Measurements from ENCODE around the gene CDKL1.
"Not testable (repeated sequence)": the region's sequence is repeated elsewhere in the genome, so short reads cannot be mapped to it uniquely, and the experiment has no call there.

The CDKL1 gene

DNA sequence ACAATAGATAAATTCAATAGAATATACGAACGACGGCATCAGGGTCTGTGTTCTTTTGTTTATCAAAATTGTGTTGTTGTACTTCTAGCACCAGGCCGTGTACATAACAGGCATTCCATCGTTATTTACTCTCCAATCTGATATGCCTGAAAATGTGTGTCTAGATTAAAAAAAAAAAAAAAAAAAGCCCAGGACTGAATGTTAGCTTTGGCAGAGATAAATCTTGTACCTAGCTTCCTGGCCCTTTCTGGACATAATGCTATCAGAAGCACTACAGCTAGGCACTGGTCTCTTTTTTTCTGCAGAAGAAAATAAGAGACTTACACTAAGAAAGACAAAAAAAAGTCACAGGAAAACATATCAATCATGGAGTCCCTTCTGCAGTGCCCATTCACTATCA is 37.0 kb downstream of the CDKL1 start:
- DNase-seq (ENCODE audit: extremely low read depth in 1 of 2, low read depth in 1 of 2): no peak

GRCh38 chr14:50357753-50358395 is 38.8 kb downstream of the CDKL1 start:
- DNase-seq (ENCODE audit: extremely low read depth in 1 of 2, low read depth in 1 of 2): no peak

- DNase-seq (ENCODE audit: extremely low read depth in 1 of 2, low read depth in 1 of 2): no peak
These were observed 39.6 kb downstream of the CDKL1 start for GRCh38 chr14:50357124-50357523.

GRCh38 chr14:50356283-50356682 is 40.4 kb downstream of the CDKL1 start:
- DNase-seq (ENCODE audit: extremely low read depth in 1 of 2, low read depth in 1 of 2): not testable (repeated sequence)

- no peak for DNase-seq (ENCODE audit: extremely low read depth in 1 of 2, low read depth in 1 of 2)
These were observed 41.0 kb downstream of the CDKL1 start for GRCh38 chr14:50355692-50356091.

GRCh38 chr14:50354527-50354926 is 42.2 kb downstream of the CDKL1 start:
- no peak for DNase-seq (ENCODE audit: extremely low read depth in 1 of 2, low read depth in 1 of 2)

DNA sequence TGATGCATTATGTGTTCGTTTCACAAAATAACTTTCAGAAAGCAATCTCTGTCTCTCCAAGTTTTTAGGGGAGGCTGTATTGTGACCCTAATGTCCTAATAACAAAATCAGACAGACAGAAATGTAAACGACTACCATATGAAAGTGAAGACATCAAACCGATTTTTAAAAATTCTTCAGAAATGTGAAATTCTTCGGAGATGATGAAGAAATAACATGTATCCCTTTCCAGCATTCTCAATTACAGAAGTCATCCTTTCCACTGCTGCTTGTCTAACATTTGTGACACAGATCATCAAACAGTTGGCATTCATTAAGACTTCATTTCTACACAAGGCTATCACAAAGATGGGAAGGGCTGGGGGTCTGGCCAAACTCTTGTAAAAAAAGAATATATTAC is 43.6 kb downstream of the CDKL1 start:
- no peak for DNase-seq (ENCODE audit: extremely low read depth in 1 of 2, low read depth in 1 of 2)

GRCh38 chr14:50352584-50352983 is 44.1 kb downstream of the CDKL1 start:
- no peak for DNase-seq (ENCODE audit: extremely low read depth in 1 of 2, low read depth in 1 of 2)

DNA sequence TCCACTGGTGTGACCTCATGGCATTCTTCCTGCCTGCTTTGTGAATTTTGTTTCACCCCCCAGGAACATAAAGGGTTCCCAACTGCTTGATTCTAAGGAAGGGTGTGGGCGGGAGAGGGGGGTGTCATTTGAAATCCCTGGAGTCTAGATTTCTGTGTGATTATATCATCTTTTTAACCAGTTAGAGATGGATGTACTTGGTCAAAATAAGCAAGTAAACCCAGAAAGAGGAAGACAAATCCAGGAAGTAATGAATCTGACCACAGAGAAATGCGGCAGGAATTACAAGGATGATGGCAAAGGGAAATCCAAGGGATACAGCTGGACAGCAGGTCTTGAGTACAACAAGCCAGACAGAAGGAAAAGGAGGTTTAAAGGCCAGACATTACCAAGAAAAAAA is 45.7 kb downstream of the CDKL1 start:
- DNase-seq (ENCODE audit: extremely low read depth in 1 of 2, low read depth in 1 of 2): no peak

GRCh38 chr14:50348933-50349332 is 47.7 kb downstream of the CDKL1 start:
- DNase-seq (ENCODE audit: extremely low read depth in 1 of 2, low read depth in 1 of 2): no peak

GRCh38 chr14:50347521-50347920 is 49.2 kb downstream of the CDKL1 start:
- DNase-seq (ENCODE audit: extremely low read depth in 1 of 2, low read depth in 1 of 2): no peak

- no peak for DNase-seq (ENCODE audit: extremely low read depth in 1 of 2, low read depth in 1 of 2)
These were observed 50.7 kb downstream of the CDKL1 start for GRCh38 chr14:50345846-50346422.

GRCh38 chr14:50344876-50345563 is 51.7 kb downstream of the CDKL1 start:
- no peak for DNase-seq (ENCODE audit: extremely low read depth in 1 of 2, low read depth in 1 of 2)

- no peak for DNase-seq (ENCODE audit: extremely low read depth in 1 of 2, low read depth in 1 of 2)
These were observed 52.4 kb downstream of the CDKL1 start for GRCh38 chr14:50344116-50344775.

DNA sequence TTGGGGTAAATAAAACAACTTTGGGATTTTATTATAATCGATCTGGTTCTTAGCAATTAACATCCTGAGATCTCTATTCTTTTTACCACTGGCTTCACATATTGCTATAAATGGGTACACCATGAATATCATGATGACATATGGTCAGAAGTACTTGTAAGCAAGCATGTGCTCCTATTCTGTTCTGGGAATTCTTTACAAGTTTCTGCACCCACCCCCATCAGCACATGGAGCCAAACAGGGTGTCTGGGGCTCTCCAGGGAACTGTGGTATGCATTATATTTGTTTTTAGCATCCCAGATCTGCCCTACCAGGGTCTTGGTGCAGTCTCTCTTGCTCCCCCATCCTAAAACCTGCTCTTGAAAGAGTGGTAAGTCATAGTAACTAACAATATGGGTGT is 53.2 kb downstream of the CDKL1 start:
- DNase-seq (ENCODE audit: extremely low read depth in 1 of 2, low read depth in 1 of 2): no peak

DNA sequence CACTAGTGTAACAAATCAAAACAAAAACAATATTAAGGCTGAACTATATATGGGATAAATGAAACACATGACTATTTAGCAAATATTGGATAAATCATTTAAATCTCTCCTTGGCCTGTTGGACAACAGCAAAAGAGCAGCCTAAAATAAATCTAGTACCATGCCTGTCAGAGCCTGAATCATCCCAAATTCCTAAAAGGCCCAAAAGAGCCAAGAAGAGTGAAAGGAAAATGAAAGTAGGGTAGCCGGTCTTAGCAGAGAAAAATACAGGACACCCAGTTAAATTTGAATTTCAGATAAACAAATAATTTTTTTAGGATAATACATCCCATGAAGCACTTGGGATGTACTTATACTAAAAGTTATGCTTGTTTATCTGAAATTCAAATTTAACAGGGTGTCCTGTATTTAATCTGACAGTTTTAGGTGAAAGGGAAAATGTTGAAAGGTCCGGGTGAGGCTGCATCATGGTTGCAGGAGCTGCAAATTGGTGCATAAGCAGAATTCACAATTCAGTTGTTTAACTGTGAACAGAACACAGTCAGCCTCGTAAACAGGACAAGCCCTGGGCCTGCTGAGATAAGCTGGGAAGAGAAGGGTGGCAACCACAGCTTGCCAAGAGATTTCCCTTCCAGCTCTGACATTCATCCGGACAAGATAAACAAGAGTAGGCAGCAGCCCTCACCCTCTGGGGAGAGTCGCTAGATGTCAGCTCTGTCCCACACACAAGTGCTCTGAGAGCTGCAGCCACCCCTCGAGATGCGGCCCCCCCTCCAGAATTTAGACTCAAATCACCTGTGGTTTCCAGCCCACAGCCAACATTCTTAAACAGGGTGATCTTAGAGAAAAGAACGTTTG is 54.2 kb downstream of the CDKL1 start:
- no peak for DNase-seq (ENCODE audit: extremely low read depth in 1 of 2, low read depth in 1 of 2)

- DNase-seq (ENCODE audit: extremely low read depth in 1 of 2, low read depth in 1 of 2): no peak
These were observed 55.7 kb downstream of the CDKL1 start for GRCh38 chr14:50340963-50341362.

DNA sequence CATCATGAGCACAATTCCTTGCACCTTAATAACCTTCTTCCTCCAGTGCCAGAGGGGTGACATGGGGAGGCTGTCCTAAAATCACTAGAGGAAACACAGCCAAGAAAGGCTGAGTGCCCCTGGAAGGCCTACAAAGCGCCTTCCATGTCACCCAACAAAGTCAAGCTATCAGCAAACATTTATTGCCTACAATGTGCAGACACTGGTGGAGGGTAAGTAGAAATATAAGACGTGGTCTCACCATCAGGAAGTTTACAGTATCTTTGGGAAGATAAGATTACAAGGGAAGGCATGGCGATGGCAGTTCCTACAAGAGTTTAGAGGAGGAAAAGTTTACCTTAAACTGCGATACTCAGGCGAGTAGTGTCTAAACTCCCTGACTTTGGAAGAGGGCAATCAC is 56.6 kb downstream of the CDKL1 start:
- DNase-seq (ENCODE audit: extremely low read depth in 1 of 2, low read depth in 1 of 2): no peak

- no peak for DNase-seq (ENCODE audit: extremely low read depth in 1 of 2, low read depth in 1 of 2)
These were observed 57.4 kb downstream of the CDKL1 start for GRCh38 chr14:50339178-50339804.

DNA sequence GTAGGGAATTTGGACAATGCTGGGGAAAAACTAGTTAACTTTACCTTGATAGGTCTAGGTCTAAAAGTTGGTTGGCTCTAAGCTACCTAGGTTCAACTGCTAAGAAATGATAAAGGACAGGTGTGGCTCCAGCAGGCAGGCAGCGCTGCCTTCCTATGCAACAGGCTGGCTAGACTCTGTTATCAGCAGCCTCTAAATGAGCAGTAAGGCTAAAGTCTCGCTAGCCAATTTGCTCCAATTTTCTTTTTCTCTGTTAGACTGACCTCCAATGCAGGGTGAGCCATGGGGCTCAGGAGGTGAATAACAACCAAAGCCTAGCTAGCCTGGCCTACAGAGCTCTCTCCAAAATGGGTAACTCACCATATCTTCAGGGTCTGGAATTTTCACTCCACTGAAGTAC is 58.1 kb downstream of the CDKL1 start:
- DNase-seq (ENCODE audit: extremely low read depth in 1 of 2, low read depth in 1 of 2): no peak
